WTC11 (cell line): ENCODE results near the gene C1QTNF4.

Source experiments
- AR ChIP-seq: fragments of 250-450 bp; sonication (Bioruptor Pico); IDR thresholded peaks from 2 replicates; pipeline ENCODE4 v1.9.0; 2021; ENCODE audit warnings: mild to moderate bottlenecking
- CTCF ChIP-seq: fragments of 200-600 bp; IDR thresholded peaks from 2 replicates; pipeline ENCODE4 v1.8.0; 2022; ENCODE audit warnings: antibody characterized with exemption
- NR1H2 ChIP-seq: sonication (generic); formaldehyde crosslinking; IDR thresholded peaks from 2 replicates; pipeline ENCODE4 v1.9.0; 2021; ENCODE audit warnings: mild to moderate bottlenecking, moderate library complexity, missing genetic modification reagents
- RELA ChIP-seq: sonication (generic); formaldehyde crosslinking; IDR thresholded peaks from 2 replicates; pipeline ENCODE4 v1.8.1; 2022; ENCODE audit warnings: missing genetic modification reagents, mild to moderate bottlenecking, borderline replicate concordance
- SMAD3 ChIP-seq: sonication (generic); formaldehyde crosslinking; IDR thresholded peaks from 2 replicates; pipeline ENCODE4 v1.8.0; 2022; ENCODE audit warnings: missing genetic modification reagents, mild to moderate bottlenecking, borderline replicate concordance
- SOX15 ChIP-seq: fragments of 250-450 bp; sonication (Bioruptor Pico); IDR thresholded peaks from 2 replicates; pipeline ENCODE4 v1.9.0; 2021; ENCODE audit warnings: mild to moderate bottlenecking
- USF1 ChIP-seq: sonication (generic); formaldehyde crosslinking; IDR thresholded peaks from 2 replicates; pipeline ENCODE4 v1.8.0; 2022; ENCODE audit warnings: mild to moderate bottlenecking, missing genetic modification reagents
- TF ChIP-seq, protein P1 (sequence below): sonication (generic); formaldehyde crosslinking; IDR thresholded peaks from 2 replicates; pipeline ENCODE4 v1.8.1; 2022; ENCODE audit warnings: low read depth, missing genetic modification reagents, borderline replicate concordance
- TF ChIP-seq, protein P2 (sequence below): sonication (generic); formaldehyde crosslinking; IDR thresholded peaks from 2 replicates; pipeline ENCODE4 v1.8.1; 2022; ENCODE audit warnings: mild to moderate bottlenecking, moderate library complexity, missing genetic modification reagents

DNA sequence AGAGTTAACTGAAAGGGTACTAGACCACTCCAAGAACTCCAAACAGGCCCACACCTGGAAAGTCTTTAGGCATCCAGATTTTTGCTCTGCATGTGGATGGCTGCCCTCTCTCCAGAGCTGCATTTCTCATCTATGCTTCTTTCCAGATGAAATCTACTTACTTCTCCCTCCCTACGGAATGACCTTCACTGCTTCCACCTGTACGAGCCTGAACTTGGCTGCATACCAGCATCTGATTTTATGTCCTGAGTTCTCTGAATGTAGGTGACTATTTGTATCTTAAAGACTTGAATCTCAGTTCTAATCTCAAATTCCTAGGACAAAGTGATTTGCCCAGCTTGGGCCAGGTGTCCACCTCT lies 54.6 kb downstream of the C1QTNF4 start:
- no peak for TF ChIP-seq SOX15
- TF ChIP-seq CTCF, result no peak
- no peak for TF ChIP-seq SMAD3 (CRISPR knock-in tag)
- TF ChIP-seq, protein P1, sequence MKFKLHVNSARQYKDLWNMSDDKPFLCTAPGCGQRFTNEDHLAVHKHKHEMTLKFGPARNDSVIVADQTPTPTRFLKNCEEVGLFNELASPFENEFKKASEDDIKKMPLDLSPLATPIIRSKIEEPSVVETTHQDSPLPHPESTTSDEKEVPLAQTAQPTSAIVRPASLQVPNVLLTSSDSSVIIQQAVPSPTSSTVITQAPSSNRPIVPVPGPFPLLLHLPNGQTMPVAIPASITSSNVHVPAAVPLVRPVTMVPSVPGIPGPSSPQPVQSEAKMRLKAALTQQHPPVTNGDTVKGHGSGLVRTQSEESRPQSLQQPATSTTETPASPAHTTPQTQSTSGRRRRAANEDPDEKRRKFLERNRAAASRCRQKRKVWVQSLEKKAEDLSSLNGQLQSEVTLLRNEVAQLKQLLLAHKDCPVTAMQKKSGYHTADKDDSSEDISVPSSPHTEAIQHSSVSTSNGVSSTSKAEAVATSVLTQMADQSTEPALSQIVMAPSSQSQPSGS (CRISPR knock-in tag), result no peak
- no peak for TF ChIP-seq USF1 (CRISPR knock-in tag)
- TF ChIP-seq NR1H2, result no peak
- TF ChIP-seq, protein P2, sequence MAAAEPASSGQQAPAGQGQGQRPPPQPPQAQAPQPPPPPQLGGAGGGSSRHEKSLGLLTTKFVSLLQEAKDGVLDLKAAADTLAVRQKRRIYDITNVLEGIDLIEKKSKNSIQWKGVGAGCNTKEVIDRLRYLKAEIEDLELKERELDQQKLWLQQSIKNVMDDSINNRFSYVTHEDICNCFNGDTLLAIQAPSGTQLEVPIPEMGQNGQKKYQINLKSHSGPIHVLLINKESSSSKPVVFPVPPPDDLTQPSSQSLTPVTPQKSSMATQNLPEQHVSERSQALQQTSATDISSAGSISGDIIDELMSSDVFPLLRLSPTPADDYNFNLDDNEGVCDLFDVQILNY (CRISPR knock-in tag), result no peak
- TF ChIP-seq RELA (CRISPR knock-in tag), result no peak
- no peak for TF ChIP-seq AR (CRISPR knock-in tag)
